Natural killer cell (primary cell): ENCODE measurements around the gene EIF3A. TPM values are rescaled to one million over a fixed set of nuclear protein-coding genes. Genes with fewer than 3 reads are reported as not detected.

Experiments
- ATAC-seq, 3 donors: fragments of 150-1000 bp in 2 of 3; fragments of 200-7000 bp in 1 of 3; cut with Tn5 transposase; 1 replicate in 1 of 3; 2 replicates in 2 of 3; pipeline ENCODE4 v1.10.0; 2021; ENCODE audit warnings: mild to moderate bottlenecking in 2 of 3, moderate library complexity in 2 of 3
- DNase-seq, 2 donors: peaks; one replicate each; pipeline versions ENCODE4 v3.0.0 to v3.0.0-alpha.2; 2013 to 2021; ENCODE audit warnings: mixed read lengths in 1 of 2
- H3K27ac ChIP-seq: one replicate; pipeline ENCODE4 v1.5.1; 2013; ENCODE audit warnings: mild to moderate bottlenecking, low read length
- H3K27me3 ChIP-seq: one replicate; pipeline ENCODE4 v1.6.1; 2013; ENCODE audit warnings: low read length; ENCODE audit not compliant: control insufficient read depth, insufficient read depth
- H3K36me3 ChIP-seq: one replicate; pipeline ENCODE4 v1.6.1; 2013; ENCODE audit warnings: low read length; ENCODE audit not compliant: control insufficient read depth, insufficient read depth
- H3K4me1 ChIP-seq: one replicate; pipeline ENCODE4 v1.6.1; 2013; ENCODE audit warnings: low read length; ENCODE audit not compliant: control insufficient read depth, insufficient read depth
- H3K4me3 ChIP-seq: one replicate; pipeline ENCODE4 v1.5.1; 2013; ENCODE audit warnings: low read length
- H3K9me3 ChIP-seq: one replicate; pipeline ENCODE4 v1.6.1; 2013; ENCODE audit warnings: low read length; ENCODE audit not compliant: control insufficient read depth, insufficient read depth
- H3K27ac Mint-ChIP-seq, 2 donors: one replicate each; pipeline ENCODE4 v1.8.0; 2022; ENCODE audit warnings: mild to moderate bottlenecking in 2 of 2, mixed read lengths in 2 of 2, moderate library complexity in 1 of 2
- H3K27me3 Mint-ChIP-seq, 2 donors: one replicate each; pipeline ENCODE4 v1.8.0; 2022; ENCODE audit warnings: low read depth in 2 of 2, mixed read lengths in 2 of 2
- H3K36me3 Mint-ChIP-seq: one replicate; pipeline ENCODE4 v1.8.0; 2022; ENCODE audit warnings: mixed read lengths
- H3K4me1 Mint-ChIP-seq, 2 donors: one replicate each; pipeline ENCODE4 v1.8.0; 2022; ENCODE audit warnings: mixed read lengths in 2 of 2
- H3K4me3 Mint-ChIP-seq: one replicate; pipeline ENCODE4 v1.8.0; 2022; ENCODE audit warnings: mild to moderate bottlenecking, moderate library complexity, mixed read lengths
- H3K9me3 Mint-ChIP-seq, 2 donors: one replicate each; pipeline ENCODE4 v1.8.0; 2022; ENCODE audit warnings: mixed read lengths in 2 of 2
- CTCF ChIP-seq: fragments of 200-600 bp; IDR thresholded peaks from one replicate; pipeline ENCODE4 v1.8.0; 2022; ENCODE audit warnings: antibody characterized with exemption
- WGBS: methylation state at CpG from one replicate; pipeline ENCODE4 v1.1.7; 2013; ENCODE audit warnings: missing lambda C conversion rate; ENCODE audit not compliant: insufficient coverage; 5-methylcytosine and 5-hydroxymethylcytosine counted together
- intact Hi-C: fragments of 100-400 bp; cut with micrococcal nuclease; formaldehyde crosslinking; loops from one replicate; pipeline ENCODE4 v1.14.2; 2022
- total RNA-seq, 4 donors: library from RNA; stranded (reverse); fragments of 120-200 nt in 1 of 4; gene quantifications; one replicate each; pipeline versions ENCODE4 v1.2.3 to v1.2.4, GENCODE V29; 2013 to 2022

The EIF3A gene
- total RNA-seq, 3 donors from 2014 or later (not counting 1 experiment from before 2014, with no cell fraction given) = 102 to 115 (median 110) TPM

GRCh38 chr10:118994321-118994720 lies 86.3 kb downstream of the EIF3A start:
- H3K27ac ChIP-seq = no peak overlapping the region
- no peak for DNase-seq
- no peaks in the 10 kb centered on the region for H3K9me3 Mint-ChIP-seq
- H3K4me1 ChIP-seq = no peaks in the 10 kb centered on the region
- H3K36me3 ChIP-seq = no peaks in the 10 kb centered on the region
- no peak overlapping the region for H3K4me3 ChIP-seq
- ATAC-seq = no peak
- intact Hi-C loops = no loop called here
- no peaks in the 10 kb centered on the region for H3K36me3 Mint-ChIP-seq
- TF ChIP-seq CTCF = no peak
- no peak overlapping the region for H3K27ac Mint-ChIP-seq
- no peaks in the 10 kb centered on the region for H3K9me3 ChIP-seq
- H3K27me3 Mint-ChIP-seq = peaks cover 8 to 25% of the 10 kb centered on the region in 2 donors
- H3K4me1 Mint-ChIP-seq = no peaks in the 10 kb centered on the region
- H3K4me3 Mint-ChIP-seq = no peak overlapping the region
- 83% methylated on average over 2 of the region's 2 CpGs for WGBS
- peaks cover 2% of the 10 kb centered on the region for H3K27me3 ChIP-seq

- 86% methylated on average over 3 of the region's 3 CpGs for WGBS
- DNase-seq (no peak), ATAC-seq (no peak)
- H3K27me3 Mint-ChIP-seq = peaks cover 8 to 22% of the 10 kb centered on the region in 2 donors
- Histone ChIP-seq H3K27me3 (no peaks in the 10 kb centered on the region), H3K4me3 (no peak overlapping the region), H3K4me1 (no peaks in the 10 kb centered on the region), H3K27ac (no peak overlapping the region), H3K36me3 (no peaks in the 10 kb centered on the region), H3K9me3 (no peaks in the 10 kb centered on the region)
- no peaks in the 10 kb centered on the region for H3K4me1 Mint-ChIP-seq
- H3K27ac Mint-ChIP-seq = no peak overlapping the region
- intact Hi-C loops = no loop called here
- no peaks in the 10 kb centered on the region for H3K36me3 Mint-ChIP-seq
- no peak overlapping the region for H3K4me3 Mint-ChIP-seq
- H3K9me3 Mint-ChIP-seq = no peaks in the 10 kb centered on the region
- no peak for TF ChIP-seq CTCF
Observed at GRCh38 chr10:118993214-118993613, 87.4 kb downstream of the EIF3A start.

GRCh38 chr10:118992496-118992895 lies 88.1 kb downstream of the EIF3A start:
- Mint-ChIP-seq H3K4me3 (no peak overlapping the region), H3K9me3 (no peaks in the 10 kb centered on the region)

More at GRCh38 chr10:118992496-118992895, 88.1 kb downstream of the EIF3A start:
- H3K27ac Mint-ChIP-seq = no peak overlapping the region
- no peaks in the 10 kb centered on the region for H3K27me3 ChIP-seq
- no peak for ATAC-seq
- no peak for DNase-seq
- intact Hi-C loops = no loop called here
- peaks cover 4 to 15% of the 10 kb centered on the region in 2 donors for H3K27me3 Mint-ChIP-seq
- H3K9me3 ChIP-seq = no peaks in the 10 kb centered on the region
- TF ChIP-seq CTCF = no peak
- no peaks in the 10 kb centered on the region for H3K36me3 ChIP-seq
- no peaks in the 10 kb centered on the region for H3K4me1 Mint-ChIP-seq
- no peak overlapping the region for H3K4me3 ChIP-seq
- no peak overlapping the region for H3K27ac ChIP-seq
- H3K4me1 ChIP-seq = no peaks in the 10 kb centered on the region
- WGBS = 86% methylated on average over 2 of the region's 2 CpGs
- no peaks in the 10 kb centered on the region for H3K36me3 Mint-ChIP-seq
